ENCODE results near the gene ZSCAN30. TPM values are rescaled to one million over a fixed set of nuclear protein-coding genes. Genes with fewer than 3 reads are reported as not detected.
A peak's percentile ranks its signal among the peaks of the same experiment; 100 is the strongest.

The ZSCAN30 gene
- polyA plus RNA-seq, 6 donors from 2014 or later = 4.5 to 11.3 (median 8.9) TPM

- no peaks in the 10 kb centered on the region for H3K4me1 Mint-ChIP-seq
- H3K36me3 Mint-ChIP-seq = peaks cover 58 to 67% of the 10 kb centered on the region in 2 donors
- H3K9me3 Mint-ChIP-seq = peaks cover 12 to 86% (median 69%) of the 10 kb centered on the region in 7 donors
- H3K27ac Mint-ChIP-seq = no peak overlapping the region
- ATAC-seq (ENCODE audit: low read depth in 2 of 2) = no peak
- no peak for DNase-seq
- H3K4me3 Mint-ChIP-seq = no peak overlapping the region
- no peaks in the 10 kb centered on the region for H3K27me3 Mint-ChIP-seq
These were observed 16.7 kb upstream of the ZSCAN30 start for GRCh38 chr18:35306588-35307250.

- Mint-ChIP-seq H3K27me3 (no peaks in the 10 kb centered on the region), H3K27ac (no peak overlapping the region), H3K4me3 (no peak overlapping the region), H3K4me1 (no peaks in the 10 kb centered on the region), H3K36me3 (peaks cover 50 to 73% of the 10 kb centered on the region in 2 donors), H3K9me3 (peaks cover 5 to 82% (median 59%) of the 10 kb centered on the region in 7 donors)
- ATAC-seq (ENCODE audit: low read depth in 2 of 2) (no peak), DNase-seq (no peak)
These were observed 13.6 kb upstream of the ZSCAN30 start for GRCh38 chr18:35303610-35304009.

- peaks cover 23 to 52% (median 30%) of the 10 kb centered on the region in 3 donors for H3K4me1 Mint-ChIP-seq
These were observed 6.0 kb upstream of the ZSCAN30 start for GRCh38 chr18:35296060-35296459.

GRCh38 chr18:35291166-35291565, 1.1 kb upstream of the ZSCAN30 start:
- Mint-ChIP-seq H3K4me1 (peaks cover 47 to 66% (median 57%) of the 10 kb centered on the region in 3 donors), H3K27ac (peak overlapping the region in 5 of 6 donors; percentile 79 to 100 (median 99)), H3K36me3 (peaks cover 12 to 13% of the 10 kb centered on the region in 2 donors), H3K27me3 (no peaks in the 10 kb centered on the region), H3K9me3 (peaks cover 0 to 4% (median 0%) of the 10 kb centered on the region in 7 donors), H3K4me3 (peak overlapping the region; percentile 90 to 99 (median 98))
- ATAC-seq (ENCODE audit: low read depth in 2 of 2) = no peak
- DNase-seq = no peak

More at GRCh38 chr18:35296060-35296459, 6.0 kb upstream of the ZSCAN30 start:
- DNase-seq (no peak), ATAC-seq (ENCODE audit: low read depth in 2 of 2) (no peak)
- Mint-ChIP-seq H3K27me3 (no peaks in the 10 kb centered on the region), H3K4me3 (no peak overlapping the region), H3K36me3 (peaks cover 32 to 43% of the 10 kb centered on the region in 2 donors), H3K27ac (no peak overlapping the region), H3K9me3 (peaks cover 0 to 20% (median 10%) of the 10 kb centered on the region in 7 donors)

DNA sequence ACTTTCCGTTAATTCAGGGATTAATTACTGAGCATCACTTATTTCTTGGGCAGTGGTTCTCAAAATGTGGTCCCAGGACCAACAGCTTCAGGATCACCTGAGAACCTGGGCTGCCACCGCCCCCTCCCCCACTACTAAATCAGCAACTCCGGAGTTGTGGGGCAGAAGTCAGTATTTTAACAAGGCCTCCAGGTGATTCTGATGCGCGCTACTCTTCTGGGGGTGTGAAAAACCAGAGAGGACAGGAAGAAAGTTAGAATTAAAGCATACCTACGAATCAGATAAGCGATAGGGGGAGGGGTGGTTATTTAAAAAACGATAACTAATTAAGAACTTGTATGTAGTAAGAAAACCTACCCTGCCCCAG, 319 bp downstream of the ZSCAN30 start:
- H3K4me3 Mint-ChIP-seq = peak overlapping the region; percentile 90 to 99 (median 98)
- DNase-seq (no peak), ATAC-seq (ENCODE audit: low read depth in 2 of 2) (peak; percentile 42 to 43)
- H3K4me1 Mint-ChIP-seq = peaks cover 43 to 58% (median 55%) of the 10 kb centered on the region in 3 donors
- no peaks in the 10 kb centered on the region for H3K27me3 Mint-ChIP-seq
- H3K9me3 Mint-ChIP-seq = peaks cover 0 to 11% (median 2%) of the 10 kb centered on the region in 7 donors
- peaks cover 6 to 7% of the 10 kb centered on the region in 2 donors for H3K36me3 Mint-ChIP-seq
- H3K27ac Mint-ChIP-seq = peak overlapping the region; percentile 97 to 100 (median 98)

- peaks cover 6% of the 10 kb centered on the region in 2 donors for H3K36me3 Mint-ChIP-seq
- H3K4me1 Mint-ChIP-seq = peaks cover 42 to 55% (median 54%) of the 10 kb centered on the region in 3 donors
- DNase-seq (no peak), ATAC-seq (ENCODE audit: low read depth in 2 of 2) (no peak)
- H3K4me3 Mint-ChIP-seq = peak overlapping the region; percentile 90 to 99 (median 98)
- H3K9me3 Mint-ChIP-seq = peaks cover 0 to 11% (median 2%) of the 10 kb centered on the region in 7 donors
- no peaks in the 10 kb centered on the region for H3K27me3 Mint-ChIP-seq
- peak overlapping the region; percentile 39 to 100 (median 98) for H3K27ac Mint-ChIP-seq
These were observed 736 bp downstream of the ZSCAN30 start for GRCh38 chr18:35289293-35289692.

- DNase-seq (no peak), ATAC-seq (ENCODE audit: low read depth in 2 of 2) (no peak)
- Mint-ChIP-seq H3K27ac (no peak overlapping the region), H3K4me1 (peaks cover 17 to 30% (median 25%) of the 10 kb centered on the region in 3 donors), H3K4me3 (no peak overlapping the region), H3K36me3 (peaks cover 0 to 16% of the 10 kb centered on the region in 2 donors), H3K9me3 (peaks cover 0 to 11% (median 0%) of the 10 kb centered on the region in 7 donors), H3K27me3 (no peaks in the 10 kb centered on the region)
These were observed 5.2 kb downstream of the ZSCAN30 start for GRCh38 chr18:35284841-35285240.

- H3K36me3 Mint-ChIP-seq = peaks cover 4 to 16% of the 10 kb centered on the region in 2 donors
- H3K4me3 Mint-ChIP-seq = no peak overlapping the region
- no peaks in the 10 kb centered on the region for H3K27me3 Mint-ChIP-seq
- DNase-seq (no peak), ATAC-seq (ENCODE audit: low read depth in 2 of 2) (no peak)
- peaks cover 12 to 23% (median 18%) of the 10 kb centered on the region in 3 donors for H3K4me1 Mint-ChIP-seq
- no peak overlapping the region for H3K27ac Mint-ChIP-seq
- peaks cover 0 to 11% (median 2%) of the 10 kb centered on the region in 7 donors for H3K9me3 Mint-ChIP-seq
These were observed 5.9 kb downstream of the ZSCAN30 start for GRCh38 chr18:35283923-35284794.

- Mint-ChIP-seq H3K27ac (no peak overlapping the region), H3K4me3 (no peak overlapping the region), H3K4me1 (peaks cover 5 to 8% (median 7%) of the 10 kb centered on the region in 3 donors), H3K9me3 (peaks cover 0 to 11% (median 2%) of the 10 kb centered on the region in 7 donors), H3K27me3 (no peaks in the 10 kb centered on the region), H3K36me3 (peaks cover 12 to 16% of the 10 kb centered on the region in 2 donors)
- DNase-seq (no peak), ATAC-seq (ENCODE audit: low read depth in 2 of 2) (no peak)
These were observed 7.7 kb downstream of the ZSCAN30 start for GRCh38 chr18:35282353-35282752.

GRCh38 chr18:35278969-35279368, 11.1 kb downstream of the ZSCAN30 start:
- H3K9me3 Mint-ChIP-seq = peaks cover 0 to 3% (median 0%) of the 10 kb centered on the region in 7 donors

DNA sequence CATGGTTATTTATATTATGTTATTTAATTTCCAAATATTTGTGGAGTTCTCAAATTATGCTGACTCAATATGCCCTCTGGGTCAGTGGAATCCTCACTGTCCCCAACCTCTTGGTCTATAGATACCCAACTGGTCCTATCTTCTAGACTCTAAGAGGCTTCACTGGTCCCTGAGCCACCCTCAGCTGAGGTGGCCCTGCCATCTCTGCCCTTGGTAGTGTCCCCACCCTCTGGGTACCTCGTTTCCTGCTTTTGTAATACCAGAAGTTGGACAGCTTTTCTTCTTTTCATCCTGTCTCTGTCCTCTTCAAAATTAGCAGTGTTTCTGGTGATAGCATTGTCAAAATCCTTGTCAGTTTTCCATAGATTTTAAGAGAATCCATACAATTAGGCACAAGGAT, 11.9 kb downstream of the ZSCAN30 start:
- Mint-ChIP-seq H3K4me3 (no peak overlapping the region), H3K27me3 (no peaks in the 10 kb centered on the region), H3K4me1 (peaks cover 0 to 10% (median 8%) of the 10 kb centered on the region in 3 donors), H3K9me3 (peaks cover 0 to 3% (median 0%) of the 10 kb centered on the region in 7 donors), H3K36me3 (peaks cover 10 to 16% of the 10 kb centered on the region in 2 donors), H3K27ac (no peak overlapping the region)
- DNase-seq (no peak), ATAC-seq (ENCODE audit: low read depth in 2 of 2) (no peak)

More at GRCh38 chr18:35278969-35279368, 11.1 kb downstream of the ZSCAN30 start:
- Mint-ChIP-seq H3K27me3 (no peaks in the 10 kb centered on the region), H3K27ac (peak overlapping the region in 3 of 6 donors; percentile 13 to 57 (median 22)), H3K4me1 (peaks cover 0 to 8% (median 5%) of the 10 kb centered on the region in 3 donors), H3K36me3 (peaks cover 10 to 12% of the 10 kb centered on the region in 2 donors), H3K4me3 (no peak overlapping the region)
- DNase-seq = no peak
- no peak for ATAC-seq (ENCODE audit: low read depth in 2 of 2)

GRCh38 chr18:35277633-35278032, 12.4 kb downstream of the ZSCAN30 start:
- Mint-ChIP-seq H3K4me3 (no peak overlapping the region), H3K36me3 (peaks cover 6 to 20% of the 10 kb centered on the region in 2 donors), H3K9me3 (peaks cover 0 to 3% (median 0%) of the 10 kb centered on the region in 7 donors), H3K27ac (no peak overlapping the region), H3K27me3 (no peaks in the 10 kb centered on the region), H3K4me1 (peaks cover 0 to 9% (median 8%) of the 10 kb centered on the region in 3 donors)
- DNase-seq = no peak
- ATAC-seq (ENCODE audit: low read depth in 2 of 2) = no peak

- Mint-ChIP-seq H3K4me3 (no peak overlapping the region), H3K9me3 (peaks cover 0 to 3% (median 0%) of the 10 kb centered on the region in 7 donors), H3K36me3 (peaks cover 0 to 20% of the 10 kb centered on the region in 2 donors), H3K4me1 (peaks cover 0 to 8% (median 6%) of the 10 kb centered on the region in 3 donors), H3K27me3 (no peaks in the 10 kb centered on the region), H3K27ac (no peak overlapping the region)
- no peak for DNase-seq
- ATAC-seq (ENCODE audit: low read depth in 2 of 2) = no peak
These were observed 13.8 kb downstream of the ZSCAN30 start for GRCh38 chr18:35276267-35276666.
